IPS-NIHi7 (cell line): ENCODE measurements around the gene UBC.
A peak's percentile ranks its signal among the peaks of the same experiment; 100 is the strongest.

Experiments used
- DNase-seq: peaks from one replicate; pipeline ENCODE4 v3.0.0; 2012; ENCODE audit warnings: mixed read lengths; ENCODE audit errors: extremely low spot score

UBC gene

DNA sequence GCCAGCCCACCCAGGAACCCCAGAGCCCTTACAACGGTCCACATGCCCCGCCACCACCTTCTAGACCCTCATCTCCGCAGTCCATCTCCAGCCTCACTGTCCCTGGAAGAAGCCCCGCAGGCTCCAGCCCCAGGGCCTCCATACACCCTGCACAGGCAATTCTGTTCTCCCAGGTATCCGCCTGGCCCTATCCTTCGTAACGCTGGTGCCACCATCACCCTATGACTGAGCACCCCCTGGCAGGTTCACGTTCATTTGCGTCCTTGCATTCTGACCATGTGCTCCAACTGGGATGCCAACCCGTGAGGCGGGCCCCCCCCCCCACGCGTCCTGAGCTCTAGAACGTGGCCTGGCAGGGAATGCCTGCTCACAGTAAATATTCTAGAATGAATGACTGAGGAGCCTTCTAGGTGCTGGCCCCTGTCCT, 50.1 kb downstream of the UBC start:
- DNase-seq = no peak

DNA sequence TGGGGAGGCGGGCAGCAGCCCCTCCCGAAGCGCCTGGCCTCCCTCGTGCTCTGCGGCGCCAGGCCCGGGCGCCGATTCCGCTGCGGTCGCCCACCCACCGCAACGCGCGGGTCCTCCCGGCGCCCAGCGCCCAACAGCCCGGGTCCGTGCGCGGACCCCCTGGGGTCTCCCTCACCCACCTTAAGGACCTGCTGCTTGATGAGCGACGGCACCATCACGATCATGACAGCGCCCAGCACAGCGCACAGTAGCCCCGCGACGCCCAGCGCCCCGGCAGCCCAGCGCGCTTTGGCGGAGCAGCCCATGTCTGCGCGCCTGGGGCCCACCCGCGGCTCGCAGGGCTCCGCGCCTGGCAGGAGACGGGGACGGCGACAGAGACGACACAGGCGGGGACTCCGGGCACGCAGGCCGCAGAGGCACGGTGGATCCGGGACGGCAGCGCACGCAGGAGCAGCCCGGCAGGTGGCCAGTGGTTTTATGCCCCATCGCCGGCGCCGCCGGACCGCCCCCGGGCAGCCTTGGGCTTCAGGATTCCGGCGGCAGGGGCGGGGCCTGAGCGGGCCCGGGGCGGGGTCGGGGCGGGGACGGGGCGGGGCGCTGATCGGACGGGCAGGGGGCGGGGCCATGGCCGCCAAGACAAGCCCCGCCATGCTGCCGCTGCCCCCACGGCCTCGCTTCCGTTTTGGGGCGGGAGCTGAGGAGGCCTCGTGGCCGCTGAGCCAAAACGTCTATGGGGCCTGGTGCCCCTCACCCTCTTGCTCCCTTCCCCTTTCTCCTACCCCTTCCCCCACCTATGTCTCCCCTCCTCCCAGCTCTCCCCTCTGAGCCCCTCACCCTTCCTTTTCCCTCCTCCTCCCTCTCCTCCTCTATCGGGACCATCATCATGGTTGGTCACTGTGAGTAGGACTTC, 50.8 kb downstream of the UBC start, which contains the start of gene SCARB1:
TSS of gene SCARB1 (minus strand) at position 449 of the 910 bp plus-strand sequence. CDS start at position 305, 144 bp downstream.
- peak; percentile 98 for DNase-seq

DNA sequence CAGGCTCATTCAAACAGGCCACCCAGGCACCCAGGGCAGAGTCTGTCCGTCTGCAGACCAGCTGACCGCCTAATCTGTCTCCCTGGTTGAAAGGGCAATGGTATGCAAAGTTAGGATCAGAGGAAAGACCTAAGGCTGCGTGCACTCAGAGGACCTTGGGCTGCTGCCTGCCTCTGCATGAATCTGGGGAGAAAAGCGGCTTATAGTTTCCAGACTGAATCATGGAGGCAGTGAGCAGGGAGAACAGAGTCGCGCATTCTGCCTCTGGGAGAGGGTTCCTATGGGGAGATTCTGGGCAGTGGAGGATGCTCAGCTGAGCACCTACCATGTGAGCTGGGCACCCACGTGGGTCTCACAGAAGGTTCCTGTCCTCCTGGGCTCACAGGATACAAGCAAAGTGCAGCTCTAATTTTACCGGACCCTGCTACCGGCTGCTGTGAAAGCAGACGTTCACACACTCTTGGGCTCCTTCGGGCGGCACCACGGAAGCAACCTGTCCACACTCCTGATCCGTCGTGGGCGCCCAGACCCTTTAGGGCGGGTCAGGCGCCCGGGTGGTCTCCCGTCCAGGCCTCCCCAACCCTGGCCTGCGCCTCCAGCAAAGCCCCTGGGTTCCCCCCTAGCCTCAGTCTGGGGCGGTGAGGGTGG, 51.6 kb downstream of the UBC start:
- no peak for DNase-seq

DNA sequence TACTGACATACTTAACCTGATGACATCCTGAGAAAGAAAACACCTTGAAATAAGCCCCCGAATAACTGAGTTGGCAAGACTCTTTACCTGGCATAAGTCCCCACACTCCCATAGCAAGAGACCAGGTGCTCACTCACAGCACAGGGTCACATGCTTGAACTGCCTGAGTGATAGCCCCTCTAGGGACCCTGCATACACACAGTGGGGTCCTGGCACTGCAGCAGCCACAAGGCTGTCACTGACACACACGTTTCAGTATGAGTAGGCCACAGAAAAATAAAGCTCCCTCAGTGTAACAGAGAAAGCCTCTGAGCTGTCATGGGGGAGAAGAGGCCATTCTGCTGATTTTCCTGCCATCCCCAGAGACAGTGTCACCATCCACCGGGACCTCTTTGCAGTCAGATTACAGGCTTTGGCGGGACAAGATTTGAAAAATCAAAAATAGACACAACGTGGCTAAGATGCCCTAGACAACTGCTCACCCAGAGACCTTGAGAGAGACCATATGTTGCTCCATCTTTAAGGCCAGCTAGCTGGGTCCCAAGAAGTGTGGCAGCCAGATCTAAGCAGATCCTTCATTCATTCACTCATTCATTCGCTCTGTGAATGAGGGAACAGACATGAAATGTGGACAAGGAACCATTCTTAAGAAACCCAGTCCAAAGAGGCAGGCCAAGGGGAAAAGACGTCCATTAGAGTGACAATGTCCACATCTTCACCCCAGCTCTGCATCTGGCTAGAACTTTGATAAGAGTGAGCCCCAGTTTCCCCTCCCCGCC, 52.4 kb downstream of the UBC start:
- DNase-seq = no peak
